ENCODE measurements around the gene NPAS3.

NPAS3 gene

GRCh38 chr14:33271891-33272290 is 333.2 kb downstream of the NPAS3 start:
- DNase-seq, result no peak

GRCh38 chr14:33273978-33274377 is 335.3 kb downstream of the NPAS3 start:
- no peak for DNase-seq

GRCh38 chr14:33275879-33276278 is 337.2 kb downstream of the NPAS3 start:
- no peak for DNase-seq

GRCh38 chr14:33279865-33280264 is 341.2 kb downstream of the NPAS3 start:
- DNase-seq, result no peak

- no peak for DNase-seq
Measured at GRCh38 chr14:33280646-33281045, 342.0 kb downstream of the NPAS3 start.

- no peak for DNase-seq
Measured at GRCh38 chr14:33282331-33283230, 343.9 kb downstream of the NPAS3 start.

- no peak for DNase-seq
Measured at GRCh38 chr14:33285902-33286700, 347.4 kb downstream of the NPAS3 start.

GRCh38 chr14:33287189-33287588 is 348.5 kb downstream of the NPAS3 start:
- no peak for DNase-seq

GRCh38 chr14:33290641-33291040 is 352.0 kb downstream of the NPAS3 start:
- DNase-seq, result no peak

- DNase-seq, result no peak
Measured at GRCh38 chr14:33291529-33292104, 352.9 kb downstream of the NPAS3 start.

- no peak for DNase-seq
Measured at GRCh38 chr14:33294419-33294818, 355.7 kb downstream of the NPAS3 start.

GRCh38 chr14:33297565-33297964 is 358.9 kb downstream of the NPAS3 start:
- no peak for DNase-seq

GRCh38 chr14:33307691-33308251 is 369.1 kb downstream of the NPAS3 start:
- no peak for DNase-seq

- DNase-seq, result no peak
Measured at GRCh38 chr14:33309106-33309505, 370.4 kb downstream of the NPAS3 start.

- no peak for DNase-seq
Measured at GRCh38 chr14:33315217-33315616, 376.5 kb downstream of the NPAS3 start.

GRCh38 chr14:33315721-33316120 is 377.0 kb downstream of the NPAS3 start:
- no peak for DNase-seq

GRCh38 chr14:33317675-33318074 is 379.0 kb downstream of the NPAS3 start:
- no peak for DNase-seq

GRCh38 chr14:33323979-33324378 is 385.3 kb downstream of the NPAS3 start:
- DNase-seq, result no peak

GRCh38 chr14:33331176-33331949 is 392.7 kb downstream of the NPAS3 start:
- no peak for DNase-seq

GRCh38 chr14:33332497-33332896 is 393.8 kb downstream of the NPAS3 start:
- no peak for DNase-seq

GRCh38 chr14:33335366-33335765 is 396.7 kb downstream of the NPAS3 start:
- no peak for DNase-seq

- no peak for DNase-seq
Measured at GRCh38 chr14:33342299-33342974, 403.8 kb downstream of the NPAS3 start.

Data from stimulated activated naive CD4-positive, alpha-beta T cell treated with Interleukin-2 at 50 U/mL for 16 hours (primary cell).